Measurements from ENCODE around the gene RUSC1.

- TF ChIP-seq POLR2AphosphoS5 (IDR thresholded peaks at IDR 0.05; ENCODE audit: insufficient read depth, low read depth, low read length) (no peak), POLR2A (IDR thresholded peaks at IDR 0.05; ENCODE audit: low read depth, low read length) (no peak), EZH2 (IDR thresholded peaks at IDR 0.05; ENCODE audit: borderline replicate concordance, low read depth, low read length, severe bottlenecking) (no peak), MYC (IDR thresholded peaks at IDR 0.05; ENCODE audit: low read depth, low read length) (no peak), FOS (IDR thresholded peaks at IDR 0.05; ENCODE audit: borderline replicate concordance, insufficient read depth, low read length) (no peak)
- TF ChIP-seq, protein P1, sequence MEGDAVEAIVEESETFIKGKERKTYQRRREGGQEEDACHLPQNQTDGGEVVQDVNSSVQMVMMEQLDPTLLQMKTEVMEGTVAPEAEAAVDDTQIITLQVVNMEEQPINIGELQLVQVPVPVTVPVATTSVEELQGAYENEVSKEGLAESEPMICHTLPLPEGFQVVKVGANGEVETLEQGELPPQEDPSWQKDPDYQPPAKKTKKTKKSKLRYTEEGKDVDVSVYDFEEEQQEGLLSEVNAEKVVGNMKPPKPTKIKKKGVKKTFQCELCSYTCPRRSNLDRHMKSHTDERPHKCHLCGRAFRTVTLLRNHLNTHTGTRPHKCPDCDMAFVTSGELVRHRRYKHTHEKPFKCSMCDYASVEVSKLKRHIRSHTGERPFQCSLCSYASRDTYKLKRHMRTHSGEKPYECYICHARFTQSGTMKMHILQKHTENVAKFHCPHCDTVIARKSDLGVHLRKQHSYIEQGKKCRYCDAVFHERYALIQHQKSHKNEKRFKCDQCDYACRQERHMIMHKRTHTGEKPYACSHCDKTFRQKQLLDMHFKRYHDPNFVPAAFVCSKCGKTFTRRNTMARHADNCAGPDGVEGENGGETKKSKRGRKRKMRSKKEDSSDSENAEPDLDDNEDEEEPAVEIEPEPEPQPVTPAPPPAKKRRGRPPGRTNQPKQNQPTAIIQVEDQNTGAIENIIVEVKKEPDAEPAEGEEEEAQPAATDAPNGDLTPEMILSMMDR (IDR thresholded peaks at IDR 0.05; ENCODE audit: extremely low read depth in 1 of 2, insufficient read depth in 1 of 2, low read depth in 1 of 2, low read length in 2 of 2), result no peak
Measured at GRCh38 chr1:155325603-155325893, 4.9 kb downstream of the RUSC1 start.

Measured in endothelial cell of umbilical vein (primary cell).